ENCODE data around the gene DUSP21. TPM values are rescaled to one million over a fixed set of nuclear protein-coding genes. Genes with fewer than 3 reads are reported as not detected.
"Not testable (repeated sequence)": the region's sequence is repeated elsewhere in the genome, so short reads cannot be mapped to it uniquely, and the experiment has no call there.

The DUSP21 gene
- not detected for polyA plus RNA-seq

- no peaks in the 10 kb centered on the region for H3K9me3 ChIP-seq (ENCODE audit: control insufficient read depth in 2 of 2, insufficient read depth in 1 of 2, low read depth in 1 of 2, low read length in 1 of 2)
- no peaks in the 10 kb centered on the region for H3K27me3 ChIP-seq (ENCODE audit: control insufficient read depth in 1 of 2, insufficient read depth in 2 of 2, low read length in 2 of 2)
- WGBS, 2 donors = 91 to 94% methylated on average over 16 of the region's 16 CpGs
- no peak within 1 kb of the TSS for H3K27ac ChIP-seq (ENCODE audit: low read depth in 2 of 2, low read length in 1 of 2)
- no peak within 1 kb of the TSS for H3K4me3 ChIP-seq (ENCODE audit: low read depth in 1 of 2, low read length in 2 of 2)
- no peaks in the 10 kb centered on the region for H3K36me3 ChIP-seq (ENCODE audit: control insufficient read depth in 2 of 2, insufficient read depth in 2 of 2, low read length in 1 of 2)
- H3K4me1 ChIP-seq (ENCODE audit: control insufficient read depth in 2 of 2, insufficient read depth in 2 of 2, low read length in 1 of 2) = no peaks in the 10 kb centered on the region
Measured at GRCh38 chrX:44843753-44844152, at the start of gene DUSP21. DUSP21 (plus strand) TSS chrX:44844021; CDS start chrX:44844133, 112 bp downstream.

- H3K9me3 ChIP-seq (ENCODE audit: control insufficient read depth in 2 of 2, insufficient read depth in 1 of 2, low read depth in 1 of 2, low read length in 1 of 2) = no peaks in the 10 kb centered on the region
- no peak overlapping the region for H3K27ac ChIP-seq (ENCODE audit: low read depth in 2 of 2, low read length in 1 of 2)
- H3K36me3 ChIP-seq (ENCODE audit: control insufficient read depth in 2 of 2, insufficient read depth in 2 of 2, low read length in 1 of 2) = no peaks in the 10 kb centered on the region
- 54 to 63% methylated on average over 3 of the region's 3 CpGs for WGBS, 2 donors
- H3K4me3 ChIP-seq (ENCODE audit: low read depth in 1 of 2, low read length in 2 of 2) = no peak overlapping the region
- no peaks in the 10 kb centered on the region for H3K4me1 ChIP-seq (ENCODE audit: control insufficient read depth in 2 of 2, insufficient read depth in 2 of 2, low read length in 1 of 2)
- no peaks in the 10 kb centered on the region for H3K27me3 ChIP-seq (ENCODE audit: control insufficient read depth in 1 of 2, insufficient read depth in 2 of 2, low read length in 2 of 2)
Measured at GRCh38 chrX:44795945-44796450, 47.8 kb upstream of the DUSP21 start.

DNA sequence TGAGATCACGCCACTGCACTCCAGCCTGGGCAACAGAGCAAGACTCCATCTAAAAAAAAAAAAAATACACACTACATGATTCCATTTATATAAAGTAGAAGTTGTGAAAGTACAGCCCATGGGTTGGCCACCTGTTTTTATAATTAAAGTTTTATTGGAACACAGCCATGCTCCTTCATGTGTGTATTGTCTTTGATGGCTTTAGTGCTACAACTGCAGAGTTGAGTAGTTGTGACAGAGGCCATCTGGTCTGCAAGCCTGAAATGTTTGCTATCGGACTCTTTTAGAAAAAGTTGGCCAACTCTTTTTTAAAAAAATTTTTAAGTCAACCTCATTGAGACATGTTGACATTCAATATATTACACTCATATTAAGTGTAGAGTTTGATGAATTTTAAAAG, 41.2 kb upstream of the DUSP21 start:
- 89 to 92% methylated on average over 2 of the region's 2 CpGs for WGBS, 2 donors
- no peaks in the 10 kb centered on the region for H3K4me1 ChIP-seq (ENCODE audit: control insufficient read depth in 2 of 2, insufficient read depth in 2 of 2, low read length in 1 of 2)
- no peak overlapping the region for H3K4me3 ChIP-seq (ENCODE audit: low read depth in 1 of 2, low read length in 2 of 2)
- no peaks in the 10 kb centered on the region for H3K27me3 ChIP-seq (ENCODE audit: control insufficient read depth in 1 of 2, insufficient read depth in 2 of 2, low read length in 2 of 2)
- no peaks in the 10 kb centered on the region for H3K9me3 ChIP-seq (ENCODE audit: control insufficient read depth in 2 of 2, insufficient read depth in 1 of 2, low read depth in 1 of 2, low read length in 1 of 2)
- H3K27ac ChIP-seq (ENCODE audit: low read depth in 2 of 2, low read length in 1 of 2) = no peak overlapping the region
- H3K36me3 ChIP-seq (ENCODE audit: control insufficient read depth in 2 of 2, insufficient read depth in 2 of 2, low read length in 1 of 2) = no peaks in the 10 kb centered on the region

DNA sequence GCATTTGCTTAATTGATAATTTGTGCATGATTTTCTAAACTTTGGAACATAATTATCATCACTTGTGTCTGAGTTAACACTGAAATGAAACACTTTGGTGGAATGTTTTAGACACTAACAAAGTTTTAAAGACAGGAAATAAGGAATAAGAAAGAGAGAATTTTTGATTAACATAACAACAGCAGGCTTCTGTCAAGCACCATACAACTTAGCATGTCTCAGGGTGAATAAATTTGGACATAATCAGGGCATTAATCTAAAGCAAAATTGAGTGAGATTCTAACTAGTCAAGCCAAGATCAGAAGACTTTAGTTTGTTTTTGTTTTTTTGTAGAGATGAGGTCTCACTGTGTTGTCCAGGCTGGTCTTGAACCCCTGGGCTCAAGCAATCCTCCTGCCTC, 28.1 kb upstream of the DUSP21 start:
- H3K27me3 ChIP-seq (ENCODE audit: control insufficient read depth in 1 of 2, insufficient read depth in 2 of 2, low read length in 2 of 2) = no peaks in the 10 kb centered on the region
- no peak overlapping the region for H3K27ac ChIP-seq (ENCODE audit: low read depth in 2 of 2, low read length in 1 of 2)

GRCh38 chrX:44816367-44816766, 27.5 kb upstream of the DUSP21 start:
- Histone ChIP-seq H3K4me3 (ENCODE audit: low read depth in 1 of 2, low read length in 2 of 2) (no peak overlapping the region), H3K27ac (ENCODE audit: low read depth in 2 of 2, low read length in 1 of 2) (no peak overlapping the region), H3K36me3 (ENCODE audit: control insufficient read depth in 2 of 2, insufficient read depth in 2 of 2, low read length in 1 of 2) (no peaks in the 10 kb centered on the region), H3K9me3 (ENCODE audit: control insufficient read depth in 2 of 2, insufficient read depth in 1 of 2, low read depth in 1 of 2, low read length in 1 of 2) (peaks cover 0 to 3% of the 10 kb centered on the region in 2 donors), H3K4me1 (ENCODE audit: control insufficient read depth in 2 of 2, insufficient read depth in 2 of 2, low read length in 1 of 2) (no peaks in the 10 kb centered on the region), H3K27me3 (ENCODE audit: control insufficient read depth in 1 of 2, insufficient read depth in 2 of 2, low read length in 2 of 2) (no peaks in the 10 kb centered on the region)
- 98 to 100% methylated on average over 2 of the region's 2 CpGs for WGBS, 2 donors

More for the DNA sequence above, 28.1 kb upstream of the DUSP21 start:
- Histone ChIP-seq H3K9me3 (ENCODE audit: control insufficient read depth in 2 of 2, insufficient read depth in 1 of 2, low read depth in 1 of 2, low read length in 1 of 2) (peaks cover 0 to 3% of the 10 kb centered on the region in 2 donors), H3K36me3 (ENCODE audit: control insufficient read depth in 2 of 2, insufficient read depth in 2 of 2, low read length in 1 of 2) (no peaks in the 10 kb centered on the region), H3K4me1 (ENCODE audit: control insufficient read depth in 2 of 2, insufficient read depth in 2 of 2, low read length in 1 of 2) (no peaks in the 10 kb centered on the region), H3K4me3 (ENCODE audit: low read depth in 1 of 2, low read length in 2 of 2) (no peak overlapping the region)

GRCh38 chrX:44817029-44817428, 26.8 kb upstream of the DUSP21 start:
- no peaks in the 10 kb centered on the region for H3K36me3 ChIP-seq (ENCODE audit: control insufficient read depth in 2 of 2, insufficient read depth in 2 of 2, low read length in 1 of 2)
- H3K9me3 ChIP-seq (ENCODE audit: control insufficient read depth in 2 of 2, insufficient read depth in 1 of 2, low read depth in 1 of 2, low read length in 1 of 2) = peaks cover 0 to 3% of the 10 kb centered on the region in 2 donors
- H3K27me3 ChIP-seq (ENCODE audit: control insufficient read depth in 1 of 2, insufficient read depth in 2 of 2, low read length in 2 of 2) = no peaks in the 10 kb centered on the region
- 90 to 91% methylated on average over 7 of the region's 7 CpGs for WGBS, 2 donors
- no peak overlapping the region for H3K4me3 ChIP-seq (ENCODE audit: low read depth in 1 of 2, low read length in 2 of 2)
- H3K27ac ChIP-seq (ENCODE audit: low read depth in 2 of 2, low read length in 1 of 2) = no peak overlapping the region
- H3K4me1 ChIP-seq (ENCODE audit: control insufficient read depth in 2 of 2, insufficient read depth in 2 of 2, low read length in 1 of 2) = no peaks in the 10 kb centered on the region

DNA sequence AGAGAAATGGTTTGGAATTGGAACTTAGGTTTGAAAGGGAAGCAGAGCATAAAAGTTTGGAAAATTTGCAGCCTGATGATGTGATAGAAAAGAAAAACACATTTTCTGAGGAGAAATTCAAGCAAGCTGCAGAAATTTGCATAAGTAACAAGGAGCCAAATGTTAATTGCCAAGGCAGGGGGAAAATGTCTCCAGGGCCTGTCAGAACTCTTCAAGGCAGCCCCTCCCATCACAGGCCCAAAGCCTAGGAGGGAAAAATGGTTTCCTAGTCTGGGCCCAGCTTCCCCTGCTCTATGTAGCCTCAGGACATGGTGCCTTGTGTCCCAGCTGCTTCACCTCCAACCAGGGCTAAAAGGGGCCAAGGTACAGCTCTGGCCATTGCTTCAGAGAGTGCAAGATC, 21.2 kb upstream of the DUSP21 start:
- Histone ChIP-seq H3K9me3 (ENCODE audit: control insufficient read depth in 2 of 2, insufficient read depth in 1 of 2, low read depth in 1 of 2, low read length in 1 of 2) (no peaks in the 10 kb centered on the region), H3K4me3 (ENCODE audit: low read depth in 1 of 2, low read length in 2 of 2) (no peak overlapping the region), H3K4me1 (ENCODE audit: control insufficient read depth in 2 of 2, insufficient read depth in 2 of 2, low read length in 1 of 2) (no peaks in the 10 kb centered on the region)

DNA sequence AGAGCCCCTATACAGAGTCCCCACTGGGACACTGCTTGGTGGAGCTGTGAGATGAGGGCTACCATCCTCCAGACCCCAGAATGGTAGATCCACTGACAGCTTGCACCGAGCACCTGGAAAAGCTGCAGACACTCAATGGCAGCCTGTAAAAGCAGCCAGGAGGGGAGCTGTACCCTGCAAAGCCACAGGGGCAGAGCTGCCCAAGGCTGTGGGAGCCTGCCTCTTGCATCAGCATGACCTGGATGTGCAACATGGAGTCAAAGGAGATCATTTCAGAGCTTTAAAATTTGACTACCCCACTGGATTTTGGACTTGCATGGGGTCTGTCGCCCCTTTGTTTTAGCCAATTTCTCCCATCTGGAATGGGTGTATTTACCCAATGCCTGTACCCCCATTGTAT, 20.6 kb upstream of the DUSP21 start:
- H3K27ac ChIP-seq (ENCODE audit: low read depth in 2 of 2, low read length in 1 of 2); H3K4me1 ChIP-seq (ENCODE audit: control insufficient read depth in 2 of 2, insufficient read depth in 2 of 2, low read length in 1 of 2); H3K9me3 ChIP-seq (ENCODE audit: control insufficient read depth in 2 of 2, insufficient read depth in 1 of 2, low read depth in 1 of 2, low read length in 1 of 2); H3K27me3 ChIP-seq (ENCODE audit: control insufficient read depth in 1 of 2, insufficient read depth in 2 of 2, low read length in 2 of 2); H3K4me3 ChIP-seq (ENCODE audit: low read depth in 1 of 2, low read length in 2 of 2); H3K36me3 ChIP-seq (ENCODE audit: control insufficient read depth in 2 of 2, insufficient read depth in 2 of 2, low read length in 1 of 2): not testable (repeated sequence)
- WGBS, 2 donors = 86 to 100% methylated on average over 2 of the region's 2 CpGs

More for the DNA sequence above, 21.2 kb upstream of the DUSP21 start:
- Histone ChIP-seq H3K27me3 (ENCODE audit: control insufficient read depth in 1 of 2, insufficient read depth in 2 of 2, low read length in 2 of 2) (no peaks in the 10 kb centered on the region), H3K36me3 (ENCODE audit: control insufficient read depth in 2 of 2, insufficient read depth in 2 of 2, low read length in 1 of 2) (no peaks in the 10 kb centered on the region), H3K27ac (ENCODE audit: low read depth in 2 of 2, low read length in 1 of 2) (no peak overlapping the region)

DNA sequence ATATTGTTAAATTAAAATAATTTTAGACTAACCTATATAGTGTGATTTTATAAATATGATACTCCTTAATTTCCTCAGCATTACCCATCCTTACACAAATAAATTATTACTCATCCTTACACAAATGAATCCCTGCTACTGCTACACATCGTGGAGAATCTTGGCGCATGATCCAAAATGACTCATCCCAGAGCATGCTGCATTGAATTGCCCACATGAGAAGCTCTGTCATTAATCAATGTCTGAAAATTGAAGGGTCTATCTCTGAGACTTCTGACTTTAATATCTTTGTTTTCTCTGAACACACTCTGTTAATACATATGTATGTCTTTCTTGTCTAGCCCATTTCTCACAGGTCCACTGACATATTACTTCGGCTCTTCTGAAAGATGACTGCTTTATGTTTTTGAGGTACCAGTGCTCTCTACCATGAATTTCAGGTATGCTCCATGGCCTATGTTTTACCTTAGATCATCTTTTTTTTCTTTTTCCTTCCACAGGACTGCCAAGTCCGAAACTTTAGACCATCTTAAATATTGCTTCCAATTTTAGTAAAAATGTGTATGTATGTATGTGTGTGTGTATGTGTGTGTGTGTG, 15.7 kb upstream of the DUSP21 start:
- Histone ChIP-seq H3K27ac (ENCODE audit: low read depth in 2 of 2, low read length in 1 of 2) (no peak overlapping the region), H3K27me3 (ENCODE audit: control insufficient read depth in 1 of 2, insufficient read depth in 2 of 2, low read length in 2 of 2) (no peaks in the 10 kb centered on the region), H3K36me3 (ENCODE audit: control insufficient read depth in 2 of 2, insufficient read depth in 2 of 2, low read length in 1 of 2) (no peaks in the 10 kb centered on the region), H3K4me3 (ENCODE audit: low read depth in 1 of 2, low read length in 2 of 2) (no peak overlapping the region), H3K9me3 (ENCODE audit: control insufficient read depth in 2 of 2, insufficient read depth in 1 of 2, low read depth in 1 of 2, low read length in 1 of 2) (no peaks in the 10 kb centered on the region), H3K4me1 (ENCODE audit: control insufficient read depth in 2 of 2, insufficient read depth in 2 of 2, low read length in 1 of 2) (no peaks in the 10 kb centered on the region)
- 48 to 49% methylated on average over 4 of the region's 4 CpGs for WGBS, 2 donors

GRCh38 chrX:44829832-44830231, 14.0 kb upstream of the DUSP21 start:
- no peak overlapping the region for H3K27ac ChIP-seq (ENCODE audit: low read depth in 2 of 2, low read length in 1 of 2)
- H3K4me1 ChIP-seq (ENCODE audit: control insufficient read depth in 2 of 2, insufficient read depth in 2 of 2, low read length in 1 of 2) = no peaks in the 10 kb centered on the region
- H3K9me3 ChIP-seq (ENCODE audit: control insufficient read depth in 2 of 2, insufficient read depth in 1 of 2, low read depth in 1 of 2, low read length in 1 of 2) = no peaks in the 10 kb centered on the region
- H3K27me3 ChIP-seq (ENCODE audit: control insufficient read depth in 1 of 2, insufficient read depth in 2 of 2, low read length in 2 of 2) = no peaks in the 10 kb centered on the region
- no peaks in the 10 kb centered on the region for H3K36me3 ChIP-seq (ENCODE audit: control insufficient read depth in 2 of 2, insufficient read depth in 2 of 2, low read length in 1 of 2)
- no peak overlapping the region for H3K4me3 ChIP-seq (ENCODE audit: low read depth in 1 of 2, low read length in 2 of 2)
- 37 to 67% methylated on average over 2 of the region's 2 CpGs for WGBS, 2 donors
